ENCODE results near the gene AK4.

- TF ChIP-seq CTCF (IDR thresholded peaks at IDR 0.05) (no peak), REST (IDR thresholded peaks at IDR 0.05) (no peak), ZNF302 (CRISPR knock-in tag; IDR thresholded peaks at IDR 0.05) (no peak), JUN (IDR thresholded peaks at IDR 0.05) (no peak), CBX2 (IDR thresholded peaks at IDR 0.05; ENCODE audit: borderline replicate concordance, low read depth) (no peak), POLR2A (IDR thresholded peaks at IDR 0.05; ENCODE audit: low read length) (no peak), CHD4 (IDR thresholded peaks at IDR 0.05; ENCODE audit: borderline replicate concordance) (no peak), SREBF2 (IDR thresholded peaks at IDR 0.05) (no peak), ZFP36 (IDR thresholded peaks at IDR 0.05; ENCODE audit: borderline replicate concordance, partially characterized antibody) (no peak), MYC (IDR thresholded peaks at IDR 0.05; ENCODE audit: borderline replicate concordance, low read length) (no peak), ESRRA (IDR thresholded peaks at IDR 0.05; ENCODE audit: borderline replicate concordance, low read length) (no peak), MAFK (IDR thresholded peaks at IDR 0.05; ENCODE audit: partially characterized antibody) (no peak), RAD21 (conservative IDR thresholded peaks at IDR 0.05 in 1 of 2, IDR thresholded peaks at IDR 0.05 in 1 of 2) (no peak), PBX3 (IDR thresholded peaks at IDR 0.05) (no peak)
These were observed 2.1 kb downstream of the AK4 start for GRCh38 chr1:65150108-65150463.
